Chondrocyte (in vitro differentiated cells): ENCODE results near the gene TAP2. TPM values are rescaled to one million over a fixed set of nuclear protein-coding genes. Genes with fewer than 3 reads are reported as not detected.
A peak's percentile ranks its signal among the peaks of the same experiment; 100 is the strongest.

Experiments
- DNase-seq: peaks from one replicate; pipeline ENCODE4 v3.0.0; 2021; ENCODE audit warnings: mixed read lengths, low spot score
- H3K27ac Mint-ChIP-seq: one replicate; pipeline ENCODE4 v1.8.0; 2021; ENCODE audit warnings: mild to moderate bottlenecking, moderate library complexity, mixed read lengths; ENCODE audit not compliant: unreplicated experiment
- H3K27me3 Mint-ChIP-seq: 2 replicates; pipeline ENCODE4 v1.8.0; 2021; ENCODE audit warnings: low read depth, mixed read lengths
- H3K36me3 Mint-ChIP-seq: 2 replicates; pipeline ENCODE4 v1.8.0; 2021; ENCODE audit warnings: low read depth, mixed read lengths
- H3K4me1 Mint-ChIP-seq: 2 replicates; pipeline ENCODE4 v1.8.0; 2021; ENCODE audit warnings: low read depth, mild to moderate bottlenecking, mixed read lengths
- H3K4me3 Mint-ChIP-seq: one replicate; pipeline ENCODE4 v1.8.0; 2021; ENCODE audit warnings: mild to moderate bottlenecking, moderate library complexity, mixed read lengths; ENCODE audit not compliant: unreplicated experiment
- H3K9me3 Mint-ChIP-seq: 2 replicates; pipeline ENCODE4 v1.8.0; 2021; ENCODE audit warnings: low read depth, mixed read lengths
- CTCF ChIP-seq: fragments of 200-600 bp; sonication (generic); IDR thresholded peaks from 2 replicates; pipeline ENCODE4 v1.5.0; 2021; ENCODE audit warnings: antibody characterized with exemption, mild to moderate bottlenecking, moderate library complexity
- total RNA-seq: library from RNA; stranded (reverse); gene quantifications from 3 replicates; pipeline ENCODE4 v1.2.1, GENCODE V29; 2021

TAP2 gene
- total RNA-seq, 1 donor from 2014 or later: 20.3 TPM

- no peak for DNase-seq
- TF ChIP-seq CTCF: no peak
- H3K9me3 Mint-ChIP-seq: peaks cover 5% of the 10 kb centered on the region
- peaks cover 5% of the 10 kb centered on the region for H3K4me1 Mint-ChIP-seq
- H3K27ac Mint-ChIP-seq: no peak overlapping the region
- peaks cover 67% of the 10 kb centered on the region for H3K27me3 Mint-ChIP-seq
- H3K4me3 Mint-ChIP-seq: no peak overlapping the region
- H3K36me3 Mint-ChIP-seq: peaks cover 2% of the 10 kb centered on the region
These were observed 39.4 kb downstream of the TAP2 start for GRCh38 chr6:32799168-32799567.

- Mint-ChIP-seq H3K4me3 (peak overlapping the region; percentile 67), H3K27me3 (peaks cover 68% of the 10 kb centered on the region), H3K36me3 (peaks cover 2% of the 10 kb centered on the region), H3K4me1 (peaks cover 5% of the 10 kb centered on the region), H3K9me3 (peaks cover 5% of the 10 kb centered on the region), H3K27ac (no peak overlapping the region)
- no peak for DNase-seq
- TF ChIP-seq CTCF: peak; percentile 91
These were observed 41.4 kb downstream of the TAP2 start for GRCh38 chr6:32796848-32797776.

GRCh38 chr6:32794510-32794909, 44.0 kb downstream of the TAP2 start:
- no peak overlapping the region for H3K27ac Mint-ChIP-seq
- no peak overlapping the region for H3K4me3 Mint-ChIP-seq
- H3K36me3 Mint-ChIP-seq: peaks cover 2% of the 10 kb centered on the region
- peaks cover 5% of the 10 kb centered on the region for H3K4me1 Mint-ChIP-seq
- DNase-seq: no peak
- TF ChIP-seq CTCF: no peak
- peaks cover 5% of the 10 kb centered on the region for H3K9me3 Mint-ChIP-seq
- peaks cover 72% of the 10 kb centered on the region for H3K27me3 Mint-ChIP-seq

GRCh38 chr6:32792901-32793435, 45.6 kb downstream of the TAP2 start:
- TF ChIP-seq CTCF: no peak
- Mint-ChIP-seq H3K36me3 (no peaks in the 10 kb centered on the region), H3K4me3 (no peak overlapping the region), H3K27ac (no peak overlapping the region), H3K9me3 (no peaks in the 10 kb centered on the region), H3K27me3 (peaks cover 70% of the 10 kb centered on the region), H3K4me1 (peaks cover 5% of the 10 kb centered on the region)
- DNase-seq: no peak

GRCh38 chr6:32790306-32790705, 48.2 kb downstream of the TAP2 start:
- peaks cover 2% of the 10 kb centered on the region for H3K4me1 Mint-ChIP-seq
- H3K27me3 Mint-ChIP-seq: peaks cover 78% of the 10 kb centered on the region
- no peaks in the 10 kb centered on the region for H3K36me3 Mint-ChIP-seq
- no peak for DNase-seq
- no peak overlapping the region for H3K4me3 Mint-ChIP-seq
- no peak overlapping the region for H3K27ac Mint-ChIP-seq
- no peaks in the 10 kb centered on the region for H3K9me3 Mint-ChIP-seq
- TF ChIP-seq CTCF: no peak

Other genes with a start within 250 kb of the TAP2 start
- gene HLA-DRB1, start 248.9 kb downstream of the TAP2 start, total RNA-seq: not detected in 3 replicates
- not detected in 3 replicates for gene HLA-DQA1, start 201.3 kb downstream of the TAP2 start, total RNA-seq
- not detected in 3 replicates for gene HLA-DQB1, start 172.1 kb downstream of the TAP2 start, total RNA-seq
- not detected in 3 replicates for gene HLA-DQA2, start 97.3 kb downstream of the TAP2 start, total RNA-seq
- gene HLA-DQB2, start 75.2 kb downstream of the TAP2 start, total RNA-seq: not detected in 3 replicates
- gene HLA-DOB, start 21.7 kb downstream of the TAP2 start, total RNA-seq: 0.25 to 0.56 TPM in 2 of 3 replicates, not detected in the other
- gene PSMB8, start 5.3 kb upstream of the TAP2 start, total RNA-seq: 14.6 to 17.4 TPM (median 16.2 TPM) in 3 replicates
- 14.5 to 29.7 TPM (median 26.7 TPM) in 3 replicates for gene TAP1, start 15.0 kb upstream of the TAP2 start, total RNA-seq
- 0.90 to 1.2 TPM (median 1.2 TPM) in 3 replicates for gene PSMB9, start 15.5 kb upstream of the TAP2 start, total RNA-seq
- not detected in 3 replicates for gene HLA-DMB, start 102.3 kb upstream of the TAP2 start, total RNA-seq
- gene HLA-DMA, start 114.4 kb upstream of the TAP2 start, total RNA-seq: 3.6 to 5.5 TPM (median 5.4 TPM) in 3 replicates
- 149 to 165 TPM (median 150 TPM) in 3 replicates for gene BRD2, start 129.9 kb upstream of the TAP2 start, total RNA-seq
- gene HLA-DOA, start 170.9 kb upstream of the TAP2 start, total RNA-seq: not detected in 3 replicates
- gene HLA-DPA1, start 234.9 kb upstream of the TAP2 start, total RNA-seq: 0.65 to 1.3 TPM (median 1.2 TPM) in 3 replicates
- gene HLA-DPB1, start 237.3 kb upstream of the TAP2 start, total RNA-seq: 2.8 to 2.9 TPM (median 2.8 TPM) in 3 replicates